GM23338 (cell line): ENCODE data around the gene A1BG. TPM values are rescaled to one million over a fixed set of nuclear protein-coding genes. Genes with fewer than 3 reads are reported as not detected.

Source experiments
- ATAC-seq: fragments of 200-7000 bp; cut with Tn5 transposase; 3 replicates; pipeline ENCODE4 v1.9.1; 2020
- DNase-seq: peaks from one replicate; pipeline ENCODE4 v3.0.0-alpha.2; 2015; ENCODE audit warnings: low spot score
- H2AFZ ChIP-seq: fragments of 200-600 bp; sonication (generic); 2 replicates; pipeline ENCODE4 v1.8.0; 2016; ENCODE audit warnings: antibody characterized with exemption, mild to moderate bottlenecking, moderate library complexity
- H3F3A ChIP-seq: fragments of 200-600 bp; sonication (generic); replicated peaks from 2 replicates; pipeline ENCODE4 v1.8.0; 2017; ENCODE audit warnings: antibody characterized with exemption, mixed run types, low read depth
- H3K27ac ChIP-seq: fragments of 200-600 bp; sonication (generic); 2 replicates; pipeline ENCODE4 v1.6.1; 2016; ENCODE audit warnings: low read depth
- H3K27me3 ChIP-seq: fragments of 200-600 bp; sonication (generic); 2 replicates; pipeline ENCODE4 v1.8.0; 2016; ENCODE audit warnings: mild to moderate bottlenecking, mixed run types, moderate library complexity; ENCODE audit not compliant: insufficient read depth
- H3K36me3 ChIP-seq: fragments of 200-600 bp; sonication (generic); 2 replicates; pipeline ENCODE4 v1.8.0; 2016; ENCODE audit warnings: mild to moderate bottlenecking; ENCODE audit not compliant: insufficient read depth
- H3K4me1 ChIP-seq: fragments of 200-600 bp; sonication (generic); 2 replicates; pipeline ENCODE4 v1.8.0; 2016; ENCODE audit warnings: mild to moderate bottlenecking, moderate library complexity; ENCODE audit not compliant: insufficient read depth
- H3K4me2 ChIP-seq: fragments of 200-600 bp; sonication (generic); 2 replicates; pipeline ENCODE4 v1.7.1; 2017; ENCODE audit warnings: mixed run types
- H3K4me3 ChIP-seq: fragments of 200-600 bp; sonication (generic); 2 replicates; pipeline ENCODE4 v1.6.1; 2016; ENCODE audit warnings: mixed run types
- H3K79me2 ChIP-seq: fragments of 200-600 bp; sonication (generic); replicated peaks from 2 replicates; pipeline ENCODE4 v1.8.0; 2017; ENCODE audit warnings: mild to moderate bottlenecking; ENCODE audit not compliant: insufficient read depth
- H3K9me2 ChIP-seq: fragments of 200-600 bp; sonication (generic); 2 replicates; pipeline ENCODE4 v1.8.0; 2017; ENCODE audit not compliant: insufficient read depth
- H4K20me1 ChIP-seq: fragments of 200-600 bp; sonication (generic); replicated peaks from 2 replicates; pipeline ENCODE4 v1.8.0; 2017; ENCODE audit warnings: mild to moderate bottlenecking; ENCODE audit not compliant: insufficient read depth
- H3K27ac Mint-ChIP-seq: 2 replicates; pipeline ENCODE4 v1.8.0; 2020; ENCODE audit warnings: inconsistent platforms, mild to moderate bottlenecking, moderate library complexity, mixed read lengths
- H3K27me3 Mint-ChIP-seq: 3 replicates; pipeline ENCODE4 v1.8.0; 2022; ENCODE audit warnings: low read depth, mild to moderate bottlenecking, moderate library complexity, mixed read lengths, inconsistent platforms; ENCODE audit not compliant: insufficient read depth, poor library complexity
- H3K36me3 Mint-ChIP-seq: 3 replicates; pipeline ENCODE4 v1.8.0; 2021; ENCODE audit warnings: low read depth, mild to moderate bottlenecking, inconsistent platforms, moderate library complexity, mixed read lengths
- H3K4me1 Mint-ChIP-seq: 3 replicates; pipeline ENCODE4 v1.8.0; 2020; ENCODE audit warnings: mild to moderate bottlenecking, inconsistent platforms, mixed read lengths
- H3K4me3 Mint-ChIP-seq: 3 replicates; pipeline ENCODE4 v1.8.0; 2021; ENCODE audit warnings: moderate library complexity, mild to moderate bottlenecking, inconsistent platforms, mixed read lengths
- H3K9me3 Mint-ChIP-seq: 3 replicates; pipeline ENCODE4 v1.8.0; 2020; ENCODE audit warnings: moderate library complexity, mild to moderate bottlenecking, inconsistent platforms, mixed read lengths
- CREB1 ChIP-seq: fragments of 250-450 bp; sonication (Bioruptor Pico); IDR thresholded peaks from 2 replicates; pipeline ENCODE4 v1.5.0; 2020; ENCODE audit warnings: low read depth, mild to moderate bottlenecking, moderate library complexity
- CTCF ChIP-seq, 2 experiments: fragments of 200-600 bp in 1 of 2; sonication (generic) in 1 of 2; conservative IDR thresholded peaks; 2 replicates each; pipeline versions ENCODE4 v1.5.1 to v1.6.1; 2016 to 2017; ENCODE audit warnings: antibody characterized with exemption in 2 of 2, low read depth in 2 of 2, mild to moderate bottlenecking in 2 of 2, moderate library complexity in 1 of 2
- ETS1 ChIP-seq: IDR thresholded peaks from 2 replicates; pipeline ENCODE4 v1.6.1; 2016; ENCODE audit warnings: antibody characterized with exemption
- EZH2 ChIP-seq: fragments of 200-600 bp; sonication (generic); IDR thresholded peaks from one replicate; pipeline ENCODE4 v1.8.0; 2017; ENCODE audit warnings: antibody characterized with exemption, mild to moderate bottlenecking, low read depth; ENCODE audit not compliant: unreplicated experiment
- NANOG ChIP-seq: IDR thresholded peaks from 2 replicates; pipeline ENCODE4 v1.6.1; 2016; ENCODE audit warnings: antibody characterized with exemption, borderline replicate concordance
- POLR2AphosphoS5 ChIP-seq: IDR thresholded peaks from 2 replicates; pipeline ENCODE4 v1.6.1; 2016; ENCODE audit warnings: antibody characterized with exemption, low read depth
- REST ChIP-seq: IDR thresholded peaks from one replicate; pipeline ENCODE4 v1.6.1; 2018; ENCODE audit warnings: antibody characterized with exemption; ENCODE audit not compliant: unreplicated experiment
- STAT1 ChIP-seq: IDR thresholded peaks from one replicate; pipeline ENCODE4 v1.6.1; 2016; ENCODE audit warnings: antibody characterized with exemption; ENCODE audit not compliant: unreplicated experiment
- ZNF331 ChIP-seq: fragments of 250-450 bp; sonication (Bioruptor Pico); IDR thresholded peaks from 2 replicates; pipeline ENCODE4 v1.5.0; 2020; ENCODE audit warnings: low read depth, mild to moderate bottlenecking, moderate library complexity
- ZNF462 ChIP-seq: fragments of 250-450 bp; sonication (Bioruptor Pico); IDR thresholded peaks from 2 replicates; pipeline ENCODE4 v1.5.0; 2020; ENCODE audit warnings: mild to moderate bottlenecking, moderate library complexity
- polyA plus RNA-seq: library from polyadenylated mRNA; unstranded; fragments of >200 nt; fragmentation: Nextera tagmentation; extraction: Ambion mirVana; gene quantifications from 2 replicates; pipeline ENCODE4 v1.2.1, GENCODE V29; 2016
- total RNA-seq: library from RNA; depleted of rRNA; stranded (reverse); fragments of >200 nt; shearing (Covaris generic); gene quantifications from 2 replicates; pipeline ENCODE4 v1.2.3, GENCODE V29; 2014

Gene A1BG
- total and polyA plus RNA-seq, 2 experiments from 2014 or later, result 17.7 to 43.5 TPM

- no peak for TF ChIP-seq EZH2
Observed at GRCh38 chr19:58352760-58353671, at the start of gene A1BG (continued).

GRCh38 chr19:58401840-58402421 is 48.6 kb upstream of the A1BG start:
- Histone ChIP-seq H3K4me1 (peaks cover 5% of the 10 kb centered on the region; the same call in 1 of the 2 replicates), H2AFZ (peak overlapping the region; percentile 57; the same call in 1 of the 2 replicates), H3F3A (peaks cover 8% of the 10 kb centered on the region), H3K9me2 (0 out of 2 replicates have a peak, but pooled peaks cover 5% of the 10 kb centered on the region), H3K27me3 (peaks cover 17% of the 10 kb centered on the region), H3K4me3 (peak overlapping the region; percentile 83), H3K79me2 (no peaks in the 10 kb centered on the region), H3K27ac (no peak overlapping the region), H3K36me3 (no peaks in the 10 kb centered on the region), H4K20me1 (no peaks in the 10 kb centered on the region), H3K4me2 (peak overlapping the region; percentile 92)
- TF ChIP-seq CTCF (conservative IDR thresholded peaks at IDR 0.05; ENCODE audit: low read depth in 2 of 2), result no peak
- no peak for TF ChIP-seq ETS1
- no peak for TF ChIP-seq POLR2AphosphoS5
- no peak for TF ChIP-seq REST
- TF ChIP-seq ZNF462 (CRISPR knock-in tag), result no peak
- no peak for TF ChIP-seq ZNF331 (CRISPR knock-in tag)
- TF ChIP-seq CREB1 (CRISPR knock-in tag), result no peak
- no peak for TF ChIP-seq STAT1
- no peak for TF ChIP-seq NANOG
- no peak for DNase-seq
- Mint-ChIP-seq H3K36me3 (peaks cover 12% of the 10 kb centered on the region), H3K27ac (no peak overlapping the region), H3K27me3 (peaks cover 31% of the 10 kb centered on the region), H3K4me1 (peaks cover 12% of the 10 kb centered on the region), H3K4me3 (peak overlapping the region; percentile 91), H3K9me3 (peaks cover 11% of the 10 kb centered on the region)
- no peak for ATAC-seq
